Omental fat pad (tissue), 4 donors: ENCODE data around the gene NT5E. TPM values are rescaled to one million over a fixed set of nuclear protein-coding genes. Genes with fewer than 3 reads are reported as not detected.

Source experiments
- ATAC-seq: fragments of 150-250 bp; one replicate; pipeline ENCODE4 v1.9.1; 2016; ENCODE audit warnings: mild to moderate bottlenecking, moderate library complexity; ENCODE audit not compliant: low FRiP score
- DNase-seq: peaks from one replicate; pipeline ENCODE4 v3.0.0-alpha.2; 2019; ENCODE audit warnings: low spot score
- CTCF ChIP-seq, 3 donors: fragments of 450-650 bp; IDR thresholded peaks; one replicate each; pipeline ENCODE4 v1.5.1; 2016 to 2017; ENCODE audit warnings: antibody characterized with exemption in 3 of 3, mild to moderate bottlenecking in 3 of 3, moderate library complexity in 2 of 3
- total RNA-seq, 4 donors: library from RNA; depleted of rRNA; stranded (reverse); fragments of >200 nt; gene quantifications; one replicate each; pipeline ENCODE4 v1.1.0, GENCODE V29; 2016

The NT5E gene
- total RNA-seq, 4 donors from 2014 or later = 11.4 to 28.6 (median 18.2) TPM

GRCh38 chr6:85473748-85474147 is 23.9 kb downstream of the NT5E start:
- ATAC-seq = no peak
- no peak for TF ChIP-seq CTCF (IDR thresholded peaks at IDR 0.05)
- no peak for DNase-seq

GRCh38 chr6:85476532-85476931 is 26.6 kb downstream of the NT5E start:
- DNase-seq (no peak), ATAC-seq (no peak)
- no peak for TF ChIP-seq CTCF (IDR thresholded peaks at IDR 0.05)

GRCh38 chr6:85479208-85479607 is 29.3 kb downstream of the NT5E start:
- no peak for TF ChIP-seq CTCF (IDR thresholded peaks at IDR 0.05)
- no peak for ATAC-seq
- DNase-seq = no peak

GRCh38 chr6:85482206-85482904 is 32.5 kb downstream of the NT5E start:
- ATAC-seq (no peak), DNase-seq (no peak)
- no peak for TF ChIP-seq CTCF (IDR thresholded peaks at IDR 0.05)

GRCh38 chr6:85482905-85483700 is 33.2 kb downstream of the NT5E start:
- DNase-seq = peak; percentile 83
- peak in 2 of 3 donors; percentile 98 to 99 for TF ChIP-seq CTCF (IDR thresholded peaks at IDR 0.05)
- ATAC-seq = peak; percentile 91

DNA sequence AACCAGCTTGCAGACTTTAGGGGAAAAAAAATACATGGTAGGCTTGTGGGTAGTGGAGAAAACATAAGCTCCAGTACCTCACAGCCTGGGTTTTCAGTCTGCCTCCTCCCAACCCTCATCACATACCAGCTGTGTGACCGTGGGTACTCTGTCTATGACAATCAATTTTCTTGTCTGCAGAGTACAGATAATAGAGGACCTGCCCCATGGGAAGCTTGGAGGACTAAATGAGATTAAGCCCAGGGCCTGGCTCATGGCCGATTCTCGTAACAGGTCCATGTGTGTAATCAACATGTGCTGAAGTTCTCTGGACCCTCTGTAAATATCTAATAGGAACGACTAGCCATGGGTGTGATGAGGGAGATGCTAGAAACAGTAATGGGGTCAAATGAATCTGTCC is 34.0 kb downstream of the NT5E start:
- TF ChIP-seq CTCF (IDR thresholded peaks at IDR 0.05) = no peak
- no peak for ATAC-seq
- no peak for DNase-seq
